ENCODE data around the gene CFAP299.

The CFAP299 gene

DNA sequence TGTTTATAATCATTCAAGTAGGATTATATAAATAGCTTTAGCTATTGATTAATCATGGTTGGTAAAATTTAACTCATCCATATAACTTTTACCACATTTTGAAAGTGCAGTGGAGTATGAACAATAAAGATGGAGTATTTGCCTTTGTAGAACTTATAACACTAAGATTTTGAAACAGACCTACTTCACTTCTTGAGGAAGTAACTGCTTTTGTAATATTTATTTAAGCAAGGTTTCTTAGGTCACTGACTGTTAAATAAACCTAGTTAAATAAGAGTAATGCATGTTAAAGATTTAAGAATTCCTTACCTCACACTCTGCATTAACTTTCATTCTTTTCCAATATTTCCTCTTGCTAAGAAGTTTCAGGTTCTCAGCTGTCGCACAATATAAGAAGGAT, 242.5 kb downstream of the CFAP299 start:
- Histone ChIP-seq H3K9me3 (ENCODE audit: control insufficient read depth, insufficient read depth, low read length) (no peaks in the 10 kb centered on the region), H3K4me1 (ENCODE audit: control insufficient read depth, insufficient read depth, low read length) (no peaks in the 10 kb centered on the region), H3K27ac (ENCODE audit: low read length) (no peak overlapping the region), H3K27me3 (ENCODE audit: control insufficient read depth, insufficient read depth, low read length) (no peaks in the 10 kb centered on the region), H3K36me3 (ENCODE audit: control insufficient read depth, insufficient read depth, low read length) (no peaks in the 10 kb centered on the region), H3K4me3 (ENCODE audit: low read length) (no peak overlapping the region)
- WGBS (ENCODE audit: insufficient coverage, insufficient read length), result no CpG with 5 or more reads among the region's 1 CpG
- DNase-seq (ENCODE audit: low read depth, low spot score), result no peak

GRCh38 chr4:80585542-80585941, 250.0 kb downstream of the CFAP299 start:
- DNase-seq (ENCODE audit: low read depth, low spot score), result no peak
- Histone ChIP-seq H3K9me3 (ENCODE audit: control insufficient read depth, insufficient read depth, low read length) (no peaks in the 10 kb centered on the region), H3K27ac (ENCODE audit: low read length) (no peak overlapping the region), H3K4me1 (ENCODE audit: control insufficient read depth, insufficient read depth, low read length) (no peaks in the 10 kb centered on the region), H3K27me3 (ENCODE audit: control insufficient read depth, insufficient read depth, low read length) (no peaks in the 10 kb centered on the region), H3K36me3 (ENCODE audit: control insufficient read depth, insufficient read depth, low read length) (no peaks in the 10 kb centered on the region), H3K4me3 (ENCODE audit: low read length) (no peak overlapping the region)

GRCh38 chr4:80586716-80587115, 251.2 kb downstream of the CFAP299 start:
- DNase-seq (ENCODE audit: low read depth, low spot score), result no peak
- no CpG with 5 or more reads among the region's 2 CpGs for WGBS (ENCODE audit: insufficient coverage, insufficient read length)
- no peaks in the 10 kb centered on the region for H3K9me3 ChIP-seq (ENCODE audit: control insufficient read depth, insufficient read depth, low read length)
- H3K4me1 ChIP-seq (ENCODE audit: control insufficient read depth, insufficient read depth, low read length), result no peaks in the 10 kb centered on the region
- H3K4me3 ChIP-seq (ENCODE audit: low read length), result no peak overlapping the region
- no peak overlapping the region for H3K27ac ChIP-seq (ENCODE audit: low read length)
- H3K36me3 ChIP-seq (ENCODE audit: control insufficient read depth, insufficient read depth, low read length), result no peaks in the 10 kb centered on the region
- H3K27me3 ChIP-seq (ENCODE audit: control insufficient read depth, insufficient read depth, low read length), result no peaks in the 10 kb centered on the region

GRCh38 chr4:80587871-80588385, 252.4 kb downstream of the CFAP299 start:
- DNase-seq (ENCODE audit: low read depth, low spot score), result no peak
- H3K36me3 ChIP-seq (ENCODE audit: control insufficient read depth, insufficient read depth, low read length), result no peaks in the 10 kb centered on the region
- H3K9me3 ChIP-seq (ENCODE audit: control insufficient read depth, insufficient read depth, low read length), result no peaks in the 10 kb centered on the region
- no peak overlapping the region for H3K27ac ChIP-seq (ENCODE audit: low read length)
- no peak overlapping the region for H3K4me3 ChIP-seq (ENCODE audit: low read length)
- no CpG with 5 or more reads among the region's 2 CpGs for WGBS (ENCODE audit: insufficient coverage, insufficient read length)
- H3K27me3 ChIP-seq (ENCODE audit: control insufficient read depth, insufficient read depth, low read length), result no peaks in the 10 kb centered on the region
- H3K4me1 ChIP-seq (ENCODE audit: control insufficient read depth, insufficient read depth, low read length), result no peaks in the 10 kb centered on the region

- Histone ChIP-seq H3K4me3 (ENCODE audit: low read length) (no peak overlapping the region), H3K4me1 (ENCODE audit: control insufficient read depth, insufficient read depth, low read length) (no peaks in the 10 kb centered on the region), H3K27ac (ENCODE audit: low read length) (no peak overlapping the region), H3K9me3 (ENCODE audit: control insufficient read depth, insufficient read depth, low read length) (no peaks in the 10 kb centered on the region), H3K27me3 (ENCODE audit: control insufficient read depth, insufficient read depth, low read length) (no peaks in the 10 kb centered on the region), H3K36me3 (ENCODE audit: control insufficient read depth, insufficient read depth, low read length) (no peaks in the 10 kb centered on the region)
- no peak for DNase-seq (ENCODE audit: low read depth, low spot score)
- WGBS (ENCODE audit: insufficient coverage, insufficient read length), result no CpG with 5 or more reads among the region's 2 CpGs
Measured at GRCh38 chr4:80592950-80593349, 257.4 kb downstream of the CFAP299 start.

- Histone ChIP-seq H3K27me3 (ENCODE audit: control insufficient read depth, insufficient read depth, low read length) (no peaks in the 10 kb centered on the region), H3K9me3 (ENCODE audit: control insufficient read depth, insufficient read depth, low read length) (no peaks in the 10 kb centered on the region), H3K27ac (ENCODE audit: low read length) (no peak overlapping the region), H3K4me3 (ENCODE audit: low read length) (no peak overlapping the region), H3K4me1 (ENCODE audit: control insufficient read depth, insufficient read depth, low read length) (no peaks in the 10 kb centered on the region), H3K36me3 (ENCODE audit: control insufficient read depth, insufficient read depth, low read length) (no peaks in the 10 kb centered on the region)
- WGBS (ENCODE audit: insufficient coverage, insufficient read length), result no CpG with 5 or more reads among the region's 2 CpGs
- no peak for DNase-seq (ENCODE audit: low read depth, low spot score)
Measured at GRCh38 chr4:80594701-80595100, 259.2 kb downstream of the CFAP299 start.

GRCh38 chr4:80608281-80608980, 272.9 kb downstream of the CFAP299 start:
- Histone ChIP-seq H3K4me3 (ENCODE audit: low read length) (no peak overlapping the region), H3K9me3 (ENCODE audit: control insufficient read depth, insufficient read depth, low read length) (no peaks in the 10 kb centered on the region), H3K27me3 (ENCODE audit: control insufficient read depth, insufficient read depth, low read length) (no peaks in the 10 kb centered on the region), H3K4me1 (ENCODE audit: control insufficient read depth, insufficient read depth, low read length) (no peaks in the 10 kb centered on the region), H3K27ac (ENCODE audit: low read length) (no peak overlapping the region), H3K36me3 (ENCODE audit: control insufficient read depth, insufficient read depth, low read length) (no peaks in the 10 kb centered on the region)
- WGBS (ENCODE audit: insufficient coverage, insufficient read length), result no CpG with 5 or more reads among the region's 3 CpGs
- no peak for DNase-seq (ENCODE audit: low read depth, low spot score)

- no peak overlapping the region for H3K4me3 ChIP-seq (ENCODE audit: low read length)
- H3K9me3 ChIP-seq (ENCODE audit: control insufficient read depth, insufficient read depth, low read length), result no peaks in the 10 kb centered on the region
- DNase-seq (ENCODE audit: low read depth, low spot score), result no peak
- H3K27ac ChIP-seq (ENCODE audit: low read length), result no peak overlapping the region
- no peaks in the 10 kb centered on the region for H3K36me3 ChIP-seq (ENCODE audit: control insufficient read depth, insufficient read depth, low read length)
- no CpG with 5 or more reads among the region's 1 CpG for WGBS (ENCODE audit: insufficient coverage, insufficient read length)
- H3K27me3 ChIP-seq (ENCODE audit: control insufficient read depth, insufficient read depth, low read length), result no peaks in the 10 kb centered on the region
- H3K4me1 ChIP-seq (ENCODE audit: control insufficient read depth, insufficient read depth, low read length), result no peaks in the 10 kb centered on the region
Measured at GRCh38 chr4:80610199-80610598, 274.7 kb downstream of the CFAP299 start.

DNA sequence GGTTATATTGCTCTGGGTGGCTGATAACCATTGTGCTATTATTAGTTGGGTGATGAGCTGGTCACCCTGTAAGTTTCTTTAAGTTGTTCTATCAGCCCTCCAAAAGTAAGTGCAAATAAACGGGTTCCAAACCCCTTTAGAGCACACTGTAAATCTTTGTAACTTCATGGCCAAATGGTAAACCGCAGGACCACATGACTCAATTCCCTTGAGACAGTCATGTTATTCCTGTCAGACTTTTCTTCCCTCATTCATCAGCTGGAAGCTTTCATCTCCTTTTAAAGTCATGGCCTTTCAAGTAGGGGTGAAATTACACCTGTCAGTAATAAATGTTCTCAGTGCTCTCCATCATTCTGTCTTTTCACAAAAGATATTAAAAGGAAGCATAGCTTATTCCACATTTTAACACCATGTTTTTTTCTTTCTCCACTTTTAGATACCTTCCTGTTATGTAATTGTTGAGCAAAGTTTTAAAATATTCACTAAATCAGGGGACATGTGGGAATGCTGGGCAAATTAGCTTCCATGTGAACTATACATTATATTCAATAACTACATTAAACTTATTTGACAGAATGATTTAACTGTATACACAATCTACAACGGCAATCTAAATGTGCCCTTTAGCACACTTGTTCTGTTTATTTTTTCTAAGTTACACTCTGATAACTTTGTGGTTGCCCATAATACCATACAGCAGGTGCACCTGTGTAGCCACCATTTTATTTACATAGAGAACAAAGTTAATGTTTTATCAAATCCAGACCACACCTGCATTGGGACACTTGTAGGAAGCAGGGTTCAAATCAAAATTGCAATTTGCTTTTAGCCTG, 275.5 kb downstream of the CFAP299 start:
- no CpG with 5 or more reads among the region's 3 CpGs for WGBS (ENCODE audit: insufficient coverage, insufficient read length)

GRCh38 chr4:80611678-80611979, 276.1 kb downstream of the CFAP299 start:
- no peaks in the 10 kb centered on the region for H3K4me1 ChIP-seq (ENCODE audit: control insufficient read depth, insufficient read depth, low read length)
- no peaks in the 10 kb centered on the region for H3K36me3 ChIP-seq (ENCODE audit: control insufficient read depth, insufficient read depth, low read length)
- no peak for DNase-seq (ENCODE audit: low read depth, low spot score)
- H3K27ac ChIP-seq (ENCODE audit: low read length), result no peak overlapping the region
- no peaks in the 10 kb centered on the region for H3K27me3 ChIP-seq (ENCODE audit: control insufficient read depth, insufficient read depth, low read length)
- WGBS (ENCODE audit: insufficient coverage, insufficient read length), result no CpG with 5 or more reads among the region's 2 CpGs
- no peak overlapping the region for H3K4me3 ChIP-seq (ENCODE audit: low read length)
- H3K9me3 ChIP-seq (ENCODE audit: control insufficient read depth, insufficient read depth, low read length), result no peaks in the 10 kb centered on the region

More for the DNA sequence above, 275.5 kb downstream of the CFAP299 start:
- Histone ChIP-seq H3K9me3 (ENCODE audit: control insufficient read depth, insufficient read depth, low read length) (no peaks in the 10 kb centered on the region), H3K27me3 (ENCODE audit: control insufficient read depth, insufficient read depth, low read length) (no peaks in the 10 kb centered on the region), H3K36me3 (ENCODE audit: control insufficient read depth, insufficient read depth, low read length) (no peaks in the 10 kb centered on the region), H3K4me1 (ENCODE audit: control insufficient read depth, insufficient read depth, low read length) (no peaks in the 10 kb centered on the region), H3K4me3 (ENCODE audit: low read length) (no peak overlapping the region), H3K27ac (ENCODE audit: low read length) (no peak overlapping the region)
- no peak for DNase-seq (ENCODE audit: low read depth, low spot score)

GRCh38 chr4:80613470-80613869, 277.9 kb downstream of the CFAP299 start:
- H3K27ac ChIP-seq (ENCODE audit: low read length), result no peak overlapping the region
- H3K27me3 ChIP-seq (ENCODE audit: control insufficient read depth, insufficient read depth, low read length), result no peaks in the 10 kb centered on the region
- H3K4me3 ChIP-seq (ENCODE audit: low read length), result no peak overlapping the region
- no peaks in the 10 kb centered on the region for H3K9me3 ChIP-seq (ENCODE audit: control insufficient read depth, insufficient read depth, low read length)
- H3K36me3 ChIP-seq (ENCODE audit: control insufficient read depth, insufficient read depth, low read length), result no peaks in the 10 kb centered on the region
- no peak for DNase-seq (ENCODE audit: low read depth, low spot score)
- no peaks in the 10 kb centered on the region for H3K4me1 ChIP-seq (ENCODE audit: control insufficient read depth, insufficient read depth, low read length)
